WTC11 (cell line): ENCODE data around the gene SLC6A9.

Experiments used
- CREB1 ChIP-seq: sonication (generic); formaldehyde crosslinking; IDR thresholded peaks from 2 replicates; pipeline ENCODE4 v1.8.0; 2023; ENCODE audit warnings: mild to moderate bottlenecking, missing genetic modification reagents
- ELF4 ChIP-seq: sonication (generic); formaldehyde crosslinking; IDR thresholded peaks from 2 replicates; pipeline ENCODE4 v1.8.1; 2022; ENCODE audit warnings: low read depth, mild to moderate bottlenecking, moderate library complexity, missing genetic modification reagents
- FOXP1 ChIP-seq: sonication (generic); formaldehyde crosslinking; IDR thresholded peaks from 2 replicates; pipeline ENCODE4 v1.8.0; 2022; ENCODE audit warnings: missing genetic modification reagents, mild to moderate bottlenecking, moderate library complexity, borderline replicate concordance
- NFYB ChIP-seq: sonication (generic); formaldehyde crosslinking; conservative IDR thresholded peaks from 2 replicates; pipeline ENCODE4 v1.8.0; 2022; ENCODE audit warnings: low read depth, missing genetic modification reagents
- RELA ChIP-seq: sonication (generic); formaldehyde crosslinking; IDR thresholded peaks from 2 replicates; pipeline ENCODE4 v1.8.1; 2022; ENCODE audit warnings: missing genetic modification reagents, mild to moderate bottlenecking, borderline replicate concordance
- SP1 ChIP-seq: sonication (generic); formaldehyde crosslinking; conservative IDR thresholded peaks from 2 replicates; pipeline ENCODE4 v1.8.1; 2022; ENCODE audit warnings: missing genetic modification reagents
- ZNF232 ChIP-seq: sonication (generic); formaldehyde crosslinking; IDR thresholded peaks from 2 replicates; pipeline ENCODE4 v1.8.0; 2022; ENCODE audit warnings: mild to moderate bottlenecking, missing genetic modification reagents
- TF ChIP-seq, protein P1 (sequence below): fragments of 200-600 bp; IDR thresholded peaks from 2 replicates; pipeline ENCODE4 v1.8.0; 2022; ENCODE audit warnings: antibody characterized with exemption
- TF ChIP-seq, protein P2 (sequence below): sonication (generic); formaldehyde crosslinking; IDR thresholded peaks from 2 replicates; pipeline ENCODE4 v1.8.0; 2022; ENCODE audit warnings: missing genetic modification reagents
- TF ChIP-seq, protein P3 (sequence below): sonication (generic); formaldehyde crosslinking; IDR thresholded peaks from 2 replicates; pipeline ENCODE4 v1.8.0; 2022; ENCODE audit warnings: mild to moderate bottlenecking, missing genetic modification reagents
- TF ChIP-seq, protein P4 (sequence below): sonication (generic); formaldehyde crosslinking; IDR thresholded peaks from 2 replicates; pipeline ENCODE4 v1.8.0; 2022; ENCODE audit warnings: mild to moderate bottlenecking, missing genetic modification reagents
- TF ChIP-seq, protein P5 (sequence below): sonication (generic); formaldehyde crosslinking; IDR thresholded peaks from 2 replicates; pipeline ENCODE4 v1.8.0; 2022; ENCODE audit warnings: mild to moderate bottlenecking, missing genetic modification reagents
- TF ChIP-seq, protein P6 (sequence below): sonication (generic); formaldehyde crosslinking; IDR thresholded peaks from 2 replicates; pipeline ENCODE4 v1.8.0; 2022; ENCODE audit warnings: mild to moderate bottlenecking, missing genetic modification reagents

DNA sequence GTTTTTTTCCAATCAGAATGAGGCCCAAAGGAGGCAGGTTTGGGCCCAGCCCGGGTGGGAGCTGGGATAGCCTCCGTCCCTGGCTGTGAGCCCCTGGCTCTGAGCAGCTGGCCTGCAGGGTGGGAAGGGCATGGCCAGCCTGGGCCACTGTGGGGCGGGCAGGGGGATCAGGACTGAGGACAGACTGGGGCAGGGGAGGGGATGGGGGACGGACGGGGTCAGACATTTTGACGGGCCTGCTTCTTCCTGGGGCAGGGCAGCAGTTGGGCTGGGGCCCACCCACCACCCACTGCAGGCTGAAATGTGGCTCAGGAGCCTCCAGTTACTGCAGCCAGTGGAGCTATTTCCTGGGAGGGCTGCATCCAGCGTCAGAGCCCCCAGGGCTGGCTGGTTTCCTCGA lies 2.5 kb upstream of the SLC6A9 start:
- TF ChIP-seq, protein P1, sequence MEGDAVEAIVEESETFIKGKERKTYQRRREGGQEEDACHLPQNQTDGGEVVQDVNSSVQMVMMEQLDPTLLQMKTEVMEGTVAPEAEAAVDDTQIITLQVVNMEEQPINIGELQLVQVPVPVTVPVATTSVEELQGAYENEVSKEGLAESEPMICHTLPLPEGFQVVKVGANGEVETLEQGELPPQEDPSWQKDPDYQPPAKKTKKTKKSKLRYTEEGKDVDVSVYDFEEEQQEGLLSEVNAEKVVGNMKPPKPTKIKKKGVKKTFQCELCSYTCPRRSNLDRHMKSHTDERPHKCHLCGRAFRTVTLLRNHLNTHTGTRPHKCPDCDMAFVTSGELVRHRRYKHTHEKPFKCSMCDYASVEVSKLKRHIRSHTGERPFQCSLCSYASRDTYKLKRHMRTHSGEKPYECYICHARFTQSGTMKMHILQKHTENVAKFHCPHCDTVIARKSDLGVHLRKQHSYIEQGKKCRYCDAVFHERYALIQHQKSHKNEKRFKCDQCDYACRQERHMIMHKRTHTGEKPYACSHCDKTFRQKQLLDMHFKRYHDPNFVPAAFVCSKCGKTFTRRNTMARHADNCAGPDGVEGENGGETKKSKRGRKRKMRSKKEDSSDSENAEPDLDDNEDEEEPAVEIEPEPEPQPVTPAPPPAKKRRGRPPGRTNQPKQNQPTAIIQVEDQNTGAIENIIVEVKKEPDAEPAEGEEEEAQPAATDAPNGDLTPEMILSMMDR: no peak
- TF ChIP-seq ZNF232 (CRISPR knock-in tag) (no peak), NFYB (CRISPR knock-in tag) (no peak), ELF4 (CRISPR knock-in tag) (no peak), RELA (CRISPR knock-in tag) (no peak), CREB1 (CRISPR knock-in tag) (no peak), FOXP1 (CRISPR knock-in tag) (no peak), SP1 (CRISPR knock-in tag) (no peak)
- TF ChIP-seq, protein P2, sequence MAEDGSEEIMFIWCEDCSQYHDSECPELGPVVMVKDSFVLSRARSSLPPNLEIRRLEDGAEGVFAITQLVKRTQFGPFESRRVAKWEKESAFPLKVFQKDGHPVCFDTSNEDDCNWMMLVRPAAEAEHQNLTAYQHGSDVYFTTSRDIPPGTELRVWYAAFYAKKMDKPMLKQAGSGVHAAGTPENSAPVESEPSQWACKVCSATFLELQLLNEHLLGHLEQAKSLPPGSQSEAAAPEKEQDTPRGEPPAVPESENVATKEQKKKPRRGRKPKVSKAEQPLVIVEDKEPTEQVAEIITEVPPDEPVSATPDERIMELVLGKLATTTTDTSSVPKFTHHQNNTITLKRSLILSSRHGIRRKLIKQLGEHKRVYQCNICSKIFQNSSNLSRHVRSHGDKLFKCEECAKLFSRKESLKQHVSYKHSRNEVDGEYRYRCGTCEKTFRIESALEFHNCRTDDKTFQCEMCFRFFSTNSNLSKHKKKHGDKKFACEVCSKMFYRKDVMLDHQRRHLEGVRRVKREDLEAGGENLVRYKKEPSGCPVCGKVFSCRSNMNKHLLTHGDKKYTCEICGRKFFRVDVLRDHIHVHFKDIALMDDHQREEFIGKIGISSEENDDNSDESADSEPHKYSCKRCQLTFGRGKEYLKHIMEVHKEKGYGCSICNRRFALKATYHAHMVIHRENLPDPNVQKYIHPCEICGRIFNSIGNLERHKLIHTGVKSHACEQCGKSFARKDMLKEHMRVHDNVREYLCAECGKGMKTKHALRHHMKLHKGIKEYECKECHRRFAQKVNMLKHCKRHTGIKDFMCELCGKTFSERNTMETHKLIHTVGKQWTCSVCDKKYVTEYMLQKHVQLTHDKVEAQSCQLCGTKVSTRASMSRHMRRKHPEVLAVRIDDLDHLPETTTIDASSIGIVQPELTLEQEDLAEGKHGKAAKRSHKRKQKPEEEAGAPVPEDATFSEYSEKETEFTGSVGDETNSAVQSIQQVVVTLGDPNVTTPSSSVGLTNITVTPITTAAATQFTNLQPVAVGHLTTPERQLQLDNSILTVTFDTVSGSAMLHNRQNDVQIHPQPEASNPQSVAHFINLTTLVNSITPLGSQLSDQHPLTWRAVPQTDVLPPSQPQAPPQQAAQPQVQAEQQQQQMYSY (CRISPR knock-in tag): no peak
- TF ChIP-seq, protein P3, sequence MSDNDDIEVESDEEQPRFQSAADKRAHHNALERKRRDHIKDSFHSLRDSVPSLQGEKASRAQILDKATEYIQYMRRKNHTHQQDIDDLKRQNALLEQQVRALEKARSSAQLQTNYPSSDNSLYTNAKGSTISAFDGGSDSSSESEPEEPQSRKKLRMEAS (CRISPR knock-in tag): no peak
- TF ChIP-seq, protein P4, sequence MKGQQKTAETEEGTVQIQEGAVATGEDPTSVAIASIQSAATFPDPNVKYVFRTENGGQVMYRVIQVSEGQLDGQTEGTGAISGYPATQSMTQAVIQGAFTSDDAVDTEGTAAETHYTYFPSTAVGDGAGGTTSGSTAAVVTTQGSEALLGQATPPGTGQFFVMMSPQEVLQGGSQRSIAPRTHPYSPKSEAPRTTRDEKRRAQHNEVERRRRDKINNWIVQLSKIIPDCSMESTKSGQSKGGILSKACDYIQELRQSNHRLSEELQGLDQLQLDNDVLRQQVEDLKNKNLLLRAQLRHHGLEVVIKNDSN (CRISPR knock-in tag): no peak
- TF ChIP-seq, protein P5, sequence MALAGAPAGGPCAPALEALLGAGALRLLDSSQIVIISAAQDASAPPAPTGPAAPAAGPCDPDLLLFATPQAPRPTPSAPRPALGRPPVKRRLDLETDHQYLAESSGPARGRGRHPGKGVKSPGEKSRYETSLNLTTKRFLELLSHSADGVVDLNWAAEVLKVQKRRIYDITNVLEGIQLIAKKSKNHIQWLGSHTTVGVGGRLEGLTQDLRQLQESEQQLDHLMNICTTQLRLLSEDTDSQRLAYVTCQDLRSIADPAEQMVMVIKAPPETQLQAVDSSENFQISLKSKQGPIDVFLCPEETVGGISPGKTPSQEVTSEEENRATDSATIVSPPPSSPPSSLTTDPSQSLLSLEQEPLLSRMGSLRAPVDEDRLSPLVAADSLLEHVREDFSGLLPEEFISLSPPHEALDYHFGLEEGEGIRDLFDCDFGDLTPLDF: no peak
- TF ChIP-seq, protein P6, sequence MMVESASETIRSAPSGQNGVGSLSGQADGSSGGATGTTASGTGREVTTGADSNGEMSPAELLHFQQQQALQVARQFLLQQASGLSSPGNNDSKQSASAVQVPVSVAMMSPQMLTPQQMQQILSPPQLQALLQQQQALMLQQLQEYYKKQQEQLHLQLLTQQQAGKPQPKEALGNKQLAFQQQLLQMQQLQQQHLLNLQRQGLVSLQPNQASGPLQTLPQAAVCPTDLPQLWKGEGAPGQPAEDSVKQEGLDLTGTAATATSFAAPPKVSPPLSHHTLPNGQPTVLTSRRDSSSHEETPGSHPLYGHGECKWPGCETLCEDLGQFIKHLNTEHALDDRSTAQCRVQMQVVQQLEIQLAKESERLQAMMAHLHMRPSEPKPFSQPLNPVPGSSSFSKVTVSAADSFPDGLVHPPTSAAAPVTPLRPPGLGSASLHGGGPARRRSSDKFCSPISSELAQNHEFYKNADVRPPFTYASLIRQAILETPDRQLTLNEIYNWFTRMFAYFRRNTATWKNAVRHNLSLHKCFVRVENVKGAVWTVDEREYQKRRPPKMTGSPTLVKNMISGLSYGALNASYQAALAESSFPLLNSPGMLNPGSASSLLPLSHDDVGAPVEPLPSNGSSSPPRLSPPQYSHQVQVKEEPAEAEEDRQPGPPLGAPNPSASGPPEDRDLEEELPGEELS: no peak
